ENCODE measurements around the gene PSMB8. TPM values are rescaled to one million over a fixed set of nuclear protein-coding genes. Genes with fewer than 3 reads are reported as not detected.

Gene PSMB8
- total RNA-seq, 4 donors from 2014 or later, result 38.5 to 71.2 (median 42.3) TPM

- ATAC-seq (ENCODE audit: low FRiP score) (no peak), DNase-seq (ENCODE audit: low spot score) (no peak)
- TF ChIP-seq, protein P1, sequence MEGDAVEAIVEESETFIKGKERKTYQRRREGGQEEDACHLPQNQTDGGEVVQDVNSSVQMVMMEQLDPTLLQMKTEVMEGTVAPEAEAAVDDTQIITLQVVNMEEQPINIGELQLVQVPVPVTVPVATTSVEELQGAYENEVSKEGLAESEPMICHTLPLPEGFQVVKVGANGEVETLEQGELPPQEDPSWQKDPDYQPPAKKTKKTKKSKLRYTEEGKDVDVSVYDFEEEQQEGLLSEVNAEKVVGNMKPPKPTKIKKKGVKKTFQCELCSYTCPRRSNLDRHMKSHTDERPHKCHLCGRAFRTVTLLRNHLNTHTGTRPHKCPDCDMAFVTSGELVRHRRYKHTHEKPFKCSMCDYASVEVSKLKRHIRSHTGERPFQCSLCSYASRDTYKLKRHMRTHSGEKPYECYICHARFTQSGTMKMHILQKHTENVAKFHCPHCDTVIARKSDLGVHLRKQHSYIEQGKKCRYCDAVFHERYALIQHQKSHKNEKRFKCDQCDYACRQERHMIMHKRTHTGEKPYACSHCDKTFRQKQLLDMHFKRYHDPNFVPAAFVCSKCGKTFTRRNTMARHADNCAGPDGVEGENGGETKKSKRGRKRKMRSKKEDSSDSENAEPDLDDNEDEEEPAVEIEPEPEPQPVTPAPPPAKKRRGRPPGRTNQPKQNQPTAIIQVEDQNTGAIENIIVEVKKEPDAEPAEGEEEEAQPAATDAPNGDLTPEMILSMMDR (IDR thresholded peaks at IDR 0.05), result no peak
Observed at GRCh38 chr6:32857156-32857891, 13.5 kb upstream of the PSMB8 start.

- TF ChIP-seq, protein P1 (IDR thresholded peaks at IDR 0.05), result no peak
- DNase-seq (ENCODE audit: low spot score), result no peak
- ATAC-seq (ENCODE audit: low FRiP score), result no peak
Observed at GRCh38 chr6:32855467-32856174, 11.8 kb upstream of the PSMB8 start.

- DNase-seq (ENCODE audit: low spot score), result no peak
- TF ChIP-seq, protein P1 (IDR thresholded peaks at IDR 0.05), result no peak
- peak; percentile 49 for ATAC-seq (ENCODE audit: low FRiP score)
Observed at GRCh38 chr6:32854376-32855178, 10.7 kb upstream of the PSMB8 start.

DNA sequence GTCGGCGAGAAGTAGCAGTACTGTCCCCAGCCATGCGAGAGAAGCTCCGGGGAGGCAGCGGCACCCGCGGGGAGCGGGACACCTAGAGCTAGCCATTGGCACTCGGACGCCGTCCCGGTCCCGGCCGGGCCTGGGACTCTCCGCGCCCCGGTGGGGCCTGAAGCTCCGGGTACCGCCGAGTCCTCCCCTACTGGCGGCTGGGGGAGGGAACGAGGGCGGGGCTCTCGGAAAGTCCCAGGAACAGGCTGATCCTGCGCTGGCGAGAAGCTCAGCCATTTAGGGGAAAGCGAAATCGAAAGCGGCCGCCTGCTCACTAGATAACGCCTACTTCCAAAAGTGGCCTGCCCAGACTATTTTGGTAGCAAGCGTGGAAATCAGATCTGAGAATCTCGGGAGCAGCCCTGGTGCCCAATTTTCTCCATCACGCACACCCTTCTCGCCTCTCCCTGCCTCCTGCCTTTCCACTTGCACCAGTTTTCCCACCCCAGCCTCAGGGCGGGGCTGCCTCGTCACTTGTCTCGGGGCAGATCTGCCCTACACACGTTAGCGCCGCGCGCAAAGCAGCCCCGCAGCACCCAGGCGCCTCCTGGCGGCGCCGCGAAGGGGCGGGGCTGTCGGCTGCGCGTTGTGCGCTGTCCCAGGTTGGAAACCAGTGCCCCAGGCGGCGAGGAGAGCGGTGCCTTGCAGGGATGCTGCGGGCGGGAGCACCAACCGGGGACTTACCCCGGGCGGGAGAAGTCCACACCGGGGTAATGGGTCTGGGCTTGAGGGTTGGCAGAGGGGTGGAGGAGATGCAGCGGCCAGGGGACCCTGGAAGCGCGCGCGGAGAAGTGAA, 9.9 kb upstream of the PSMB8 start, which contains the start of the genes PSMB9 and TAP1:
TSS of gene PSMB9 (plus strand) at position 652 of the 835 bp plus-strand sequence. CDS start at position 690, 38 bp downstream.
TSS of gene TAP1 (minus strand) at position 164 of the 835 bp plus-strand sequence. CDS start at position 96, 68 bp downstream.
- peak; percentile 96 for ATAC-seq (ENCODE audit: low FRiP score)
- peak; percentile 79 for DNase-seq (ENCODE audit: low spot score)
- TF ChIP-seq, protein P1 (IDR thresholded peaks at IDR 0.05), result peak in 1 of 3 donors; percentile 50

DNA sequence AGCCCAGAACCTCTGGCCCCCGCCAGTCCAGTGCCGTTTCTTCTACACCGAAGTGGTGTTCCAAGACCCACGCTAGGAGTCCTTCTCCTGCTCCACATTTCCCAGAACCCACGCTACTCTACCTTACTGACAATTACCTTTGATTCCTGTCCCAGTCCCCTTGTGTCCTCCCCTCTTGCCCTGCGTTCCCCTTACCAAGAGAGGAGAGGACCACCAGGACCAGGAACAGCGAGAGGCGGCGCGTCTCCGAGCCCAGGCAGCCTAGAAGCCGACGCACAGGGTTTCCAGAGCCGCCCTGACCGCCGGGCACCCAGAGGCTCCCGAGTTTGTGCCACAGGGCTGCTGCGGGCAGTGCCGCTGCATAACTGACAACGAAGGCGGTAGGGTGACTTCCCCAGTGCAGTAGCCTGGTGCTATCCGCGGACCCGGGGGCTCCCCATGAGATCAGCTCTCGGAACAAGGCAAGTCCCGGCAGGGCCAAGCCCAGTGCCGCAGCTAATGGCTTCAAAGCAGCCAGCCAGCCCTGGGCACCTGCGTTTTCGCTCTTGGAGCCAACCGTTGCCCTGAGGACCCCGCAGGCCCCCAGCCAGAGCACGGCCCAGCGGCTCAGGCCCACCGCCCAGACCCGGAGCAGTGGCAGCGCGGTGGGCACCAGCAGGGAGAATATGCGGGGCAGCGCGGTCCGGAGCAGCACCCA, 9.1 kb upstream of the PSMB8 start:
- ATAC-seq (ENCODE audit: low FRiP score) (peak; percentile 37), DNase-seq (ENCODE audit: low spot score) (no peak)
- TF ChIP-seq, protein P1 (IDR thresholded peaks at IDR 0.05), result no peak

All from omental fat pad (tissue), 4 donors.